Measurements from ENCODE around the gene GSK3B.

DNA sequence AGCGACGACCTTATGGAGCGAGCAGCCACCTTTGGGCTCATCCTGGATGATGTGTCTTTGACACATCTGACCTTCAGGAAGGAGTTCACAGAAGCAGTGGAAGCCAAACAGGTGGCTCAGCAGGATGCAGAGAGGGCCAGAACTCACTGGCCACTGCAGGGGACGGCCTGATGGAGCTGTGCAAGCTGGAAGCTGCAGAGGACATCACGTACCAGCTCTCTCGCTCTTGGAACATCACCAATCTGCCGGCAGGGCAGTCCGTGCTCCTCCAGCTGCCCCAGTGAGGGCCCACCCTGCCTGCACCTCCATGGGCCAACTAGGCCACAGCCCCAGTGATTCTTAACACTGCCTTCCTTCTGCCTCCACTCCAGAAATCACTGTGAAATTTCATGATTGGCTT is 302.0 kb downstream of the GSK3B start:
- TF ChIP-seq POLR2A (IDR thresholded peaks at IDR 0.05; ENCODE audit: borderline replicate concordance, extremely low read depth, insufficient read depth, insufficient read length) (no peak), SIN3A (IDR thresholded peaks at IDR 0.05; ENCODE audit: low read depth) (no peak)
- TF ChIP-seq, protein P1, sequence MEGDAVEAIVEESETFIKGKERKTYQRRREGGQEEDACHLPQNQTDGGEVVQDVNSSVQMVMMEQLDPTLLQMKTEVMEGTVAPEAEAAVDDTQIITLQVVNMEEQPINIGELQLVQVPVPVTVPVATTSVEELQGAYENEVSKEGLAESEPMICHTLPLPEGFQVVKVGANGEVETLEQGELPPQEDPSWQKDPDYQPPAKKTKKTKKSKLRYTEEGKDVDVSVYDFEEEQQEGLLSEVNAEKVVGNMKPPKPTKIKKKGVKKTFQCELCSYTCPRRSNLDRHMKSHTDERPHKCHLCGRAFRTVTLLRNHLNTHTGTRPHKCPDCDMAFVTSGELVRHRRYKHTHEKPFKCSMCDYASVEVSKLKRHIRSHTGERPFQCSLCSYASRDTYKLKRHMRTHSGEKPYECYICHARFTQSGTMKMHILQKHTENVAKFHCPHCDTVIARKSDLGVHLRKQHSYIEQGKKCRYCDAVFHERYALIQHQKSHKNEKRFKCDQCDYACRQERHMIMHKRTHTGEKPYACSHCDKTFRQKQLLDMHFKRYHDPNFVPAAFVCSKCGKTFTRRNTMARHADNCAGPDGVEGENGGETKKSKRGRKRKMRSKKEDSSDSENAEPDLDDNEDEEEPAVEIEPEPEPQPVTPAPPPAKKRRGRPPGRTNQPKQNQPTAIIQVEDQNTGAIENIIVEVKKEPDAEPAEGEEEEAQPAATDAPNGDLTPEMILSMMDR (IDR thresholded peaks at IDR 0.05 in 2 of 3, conservative IDR thresholded peaks at IDR 0.05 in 1 of 3; ENCODE audit: borderline replicate concordance in 1 of 3, insufficient read depth in 1 of 3, low read depth in 2 of 3, low read length in 2 of 3): no peak

All from HCT116 (cell line).